Kidney tubule cell (primary cell): ENCODE data around the gene HEG1.
A peak's percentile ranks its signal among the peaks of the same experiment; 100 is the strongest.

Experiments
- DNase-seq: peaks from one replicate; pipeline ENCODE4 v3.0.0-alpha.2; 2018; ENCODE audit warnings: low spot score

The HEG1 gene

DNA sequence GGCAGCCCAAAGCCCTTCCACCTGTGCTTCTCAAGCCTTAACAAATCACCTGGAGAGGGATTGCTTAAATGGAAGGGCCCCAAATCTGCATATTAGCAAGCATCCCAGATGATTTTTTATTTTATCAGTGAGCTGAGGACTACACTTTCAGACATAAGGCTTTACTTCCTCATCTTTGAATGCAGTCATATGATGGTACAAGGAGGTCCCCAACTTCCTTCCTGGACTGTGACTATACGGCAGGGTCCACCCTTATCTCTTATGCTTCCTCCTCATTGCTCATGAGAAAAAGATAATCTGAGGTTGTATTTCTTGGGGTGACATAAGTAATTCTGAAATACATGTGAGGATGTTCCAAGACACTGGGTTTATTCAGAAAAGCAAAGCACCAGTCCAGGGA, 13.7 kb upstream of the HEG1 start:
- DNase-seq = no peak

DNA sequence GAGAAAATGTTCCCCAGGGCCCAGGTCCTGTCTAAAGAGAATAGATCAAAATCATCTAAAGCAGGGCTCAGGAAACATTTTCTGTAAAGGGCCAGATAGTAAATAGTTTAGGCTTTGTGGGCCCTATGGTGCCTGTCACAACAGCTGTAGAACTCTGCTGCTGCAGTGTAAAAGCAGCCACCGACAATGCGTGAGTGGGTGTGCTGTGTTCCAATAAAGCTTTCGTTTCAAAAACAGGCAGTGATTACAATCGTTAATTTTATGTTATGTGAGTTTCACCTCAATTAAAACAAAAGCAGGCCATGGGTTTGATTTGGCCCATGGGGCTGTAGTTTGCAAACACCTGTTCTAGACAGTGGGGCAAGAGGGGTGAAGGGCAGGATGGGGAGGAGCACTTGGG, 12.5 kb upstream of the HEG1 start:
- no peak for DNase-seq

DNA sequence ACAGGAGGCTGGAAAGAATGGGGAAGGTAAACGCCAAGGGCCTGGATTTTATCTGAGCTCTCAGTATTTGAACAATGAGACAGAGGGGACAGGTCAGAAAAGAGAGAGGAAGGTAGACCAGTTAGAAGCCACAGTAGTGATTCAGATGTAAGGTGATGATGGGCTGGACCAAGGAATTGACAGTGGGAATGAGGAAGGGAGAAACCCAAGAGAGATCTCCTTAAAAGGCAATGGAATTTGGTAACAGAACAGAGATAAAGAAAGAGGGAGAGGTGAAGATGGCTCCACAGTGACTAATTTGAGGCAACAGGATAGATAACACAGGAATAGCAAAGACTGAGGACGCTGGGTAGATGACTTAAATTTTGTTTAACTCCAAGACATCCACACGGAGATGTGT, 11.4 kb upstream of the HEG1 start:
- peak; percentile 70 for DNase-seq

DNA sequence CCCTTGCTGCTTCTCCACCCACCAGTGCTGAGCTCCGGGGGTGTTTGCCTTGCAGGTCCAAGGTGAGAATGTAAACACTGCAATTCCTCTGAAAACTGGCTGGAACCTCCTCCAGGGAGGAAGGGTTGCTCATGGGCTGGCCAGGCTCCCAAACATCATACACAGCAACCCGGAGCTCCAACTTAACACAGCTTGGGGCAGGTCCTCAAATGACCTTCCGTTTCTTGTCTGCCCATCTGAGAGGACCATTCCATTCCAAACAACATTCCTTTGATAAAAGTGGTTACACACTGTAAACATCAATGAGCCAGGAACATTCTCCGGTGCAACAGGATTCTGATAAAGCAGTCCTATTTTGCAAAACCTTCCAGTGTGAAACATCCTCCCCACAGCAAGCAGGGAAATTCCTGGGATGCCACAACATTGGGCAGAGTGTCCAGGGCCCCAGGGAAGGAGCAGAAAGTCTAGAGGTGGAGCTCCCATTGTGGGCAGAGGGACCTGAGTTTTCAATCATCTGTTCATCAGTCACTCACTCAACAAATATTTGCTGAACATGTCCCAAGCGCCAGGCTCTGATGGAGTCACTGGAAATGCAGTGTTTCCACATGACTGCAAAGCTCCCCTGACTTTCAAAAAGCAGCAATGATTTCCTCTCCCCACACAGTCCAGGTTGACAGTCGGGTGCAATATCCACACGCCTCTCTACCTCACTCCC, 7.3 kb upstream of the HEG1 start:
- peak; percentile 98 for DNase-seq

DNA sequence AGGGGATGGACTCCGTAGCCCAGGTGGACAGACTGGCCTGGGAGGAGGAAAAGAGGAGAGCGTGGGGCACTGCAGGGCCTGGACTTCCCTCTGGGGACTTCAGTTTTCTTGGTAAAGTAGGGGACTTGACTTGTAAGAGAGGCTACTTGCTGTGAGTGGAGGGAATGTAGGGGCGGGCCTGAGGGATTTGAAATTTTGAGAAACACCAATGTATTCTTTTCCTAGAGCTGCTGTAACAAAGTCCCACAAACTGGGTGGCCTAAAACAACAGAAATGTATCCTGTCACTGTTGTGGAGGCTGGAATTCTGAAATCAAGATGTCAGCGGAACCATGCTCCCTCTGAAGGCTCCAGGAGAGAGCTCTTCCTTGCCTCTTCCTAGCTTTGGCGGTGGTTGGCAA, 5.8 kb upstream of the HEG1 start:
- DNase-seq = no peak

DNA sequence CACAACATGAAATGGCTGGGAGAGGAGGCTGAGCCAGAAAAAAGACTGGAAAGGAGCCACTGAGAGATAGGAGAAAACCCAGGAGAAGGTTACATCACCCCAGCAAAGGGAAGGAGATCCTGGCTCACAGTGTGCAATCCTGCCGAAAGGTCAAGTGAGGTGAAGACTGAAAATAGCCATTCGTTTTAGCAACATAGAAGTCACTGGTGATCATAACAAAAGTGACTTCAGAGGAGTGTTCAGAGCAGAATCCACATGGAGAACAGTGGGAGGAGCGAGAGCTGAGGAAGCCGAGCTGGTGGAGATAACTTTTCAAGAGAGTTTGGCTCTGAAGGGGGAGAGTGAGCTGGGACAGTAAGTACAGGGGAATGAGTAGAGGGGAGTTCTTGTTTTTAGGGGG, 5.4 kb upstream of the HEG1 start:
- DNase-seq = no peak

DNA sequence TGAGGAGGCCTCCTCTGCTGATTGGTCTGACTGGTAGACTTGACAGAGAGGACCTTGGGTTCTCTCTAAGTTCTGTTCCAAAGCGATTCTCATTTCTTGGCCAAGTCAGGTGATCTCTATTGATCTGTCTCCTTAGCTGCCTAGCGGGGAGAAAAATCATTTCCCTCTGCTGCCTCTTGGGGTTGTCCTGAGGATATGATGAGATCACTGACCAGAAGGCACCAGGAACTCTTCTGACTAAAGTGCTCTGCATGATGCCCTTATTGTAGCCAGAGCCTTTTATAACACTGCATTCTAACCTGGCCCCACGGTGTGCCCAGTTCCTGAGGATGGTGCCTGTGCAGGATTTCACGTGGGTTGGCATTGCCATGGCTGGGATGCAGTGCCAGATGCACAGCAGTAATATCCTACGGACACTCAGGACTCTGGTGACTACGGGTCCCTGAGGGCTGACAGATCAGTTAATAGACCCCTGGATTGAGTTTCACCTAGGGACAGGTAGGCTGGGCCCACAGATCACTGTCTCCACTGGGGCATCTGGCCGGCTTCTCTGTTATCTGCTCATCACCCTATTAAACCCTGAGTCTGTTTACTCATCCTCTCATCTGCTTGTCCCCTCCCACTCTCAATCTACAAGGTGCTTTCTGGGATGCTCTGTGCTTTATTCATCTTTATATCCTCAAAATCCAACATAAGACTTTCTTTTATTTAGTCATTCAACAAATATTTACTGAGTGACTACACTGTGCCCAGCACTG, 3.9 kb upstream of the HEG1 start:
- peak; percentile 55 for DNase-seq

DNA sequence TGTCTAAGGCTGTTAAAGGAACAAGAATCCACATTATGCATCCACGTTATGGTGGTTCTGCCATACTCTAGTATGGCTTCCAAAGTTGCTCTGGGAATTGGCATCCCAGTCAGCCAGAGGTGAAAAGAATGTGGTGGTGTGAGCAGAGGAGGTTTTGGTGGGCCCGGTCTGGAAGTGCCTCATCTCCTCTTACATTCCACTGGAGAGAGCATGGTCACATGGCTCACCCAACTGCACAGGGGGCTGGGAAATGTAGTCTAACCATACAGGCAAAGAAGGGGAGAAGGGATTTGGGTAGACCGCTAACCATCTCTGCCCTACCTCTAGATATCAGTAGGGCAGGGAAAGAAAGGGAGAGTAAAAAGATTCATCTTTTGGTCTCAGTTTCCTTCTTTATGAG, 3.2 kb upstream of the HEG1 start:
- DNase-seq = no peak

DNA sequence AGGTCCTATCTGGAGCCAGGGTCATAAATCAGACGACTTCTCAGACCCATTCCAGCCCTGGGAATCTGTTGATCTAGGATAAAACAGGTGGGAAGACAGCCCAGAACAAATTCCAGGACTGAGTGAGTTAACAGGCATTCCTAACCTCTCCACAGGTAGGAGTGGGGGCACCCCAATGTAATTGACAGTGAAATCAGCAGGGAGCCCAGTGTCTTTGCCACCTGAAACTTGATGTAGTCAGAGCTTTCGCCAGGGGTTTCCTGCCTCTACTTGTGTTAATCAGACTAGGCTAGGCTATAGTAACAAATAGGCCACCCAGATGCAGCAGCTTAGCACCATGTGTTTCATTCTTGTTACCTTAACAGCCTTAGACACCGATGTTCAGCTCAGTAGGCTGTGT, 2.7 kb upstream of the HEG1 start:
- DNase-seq = no peak

DNA sequence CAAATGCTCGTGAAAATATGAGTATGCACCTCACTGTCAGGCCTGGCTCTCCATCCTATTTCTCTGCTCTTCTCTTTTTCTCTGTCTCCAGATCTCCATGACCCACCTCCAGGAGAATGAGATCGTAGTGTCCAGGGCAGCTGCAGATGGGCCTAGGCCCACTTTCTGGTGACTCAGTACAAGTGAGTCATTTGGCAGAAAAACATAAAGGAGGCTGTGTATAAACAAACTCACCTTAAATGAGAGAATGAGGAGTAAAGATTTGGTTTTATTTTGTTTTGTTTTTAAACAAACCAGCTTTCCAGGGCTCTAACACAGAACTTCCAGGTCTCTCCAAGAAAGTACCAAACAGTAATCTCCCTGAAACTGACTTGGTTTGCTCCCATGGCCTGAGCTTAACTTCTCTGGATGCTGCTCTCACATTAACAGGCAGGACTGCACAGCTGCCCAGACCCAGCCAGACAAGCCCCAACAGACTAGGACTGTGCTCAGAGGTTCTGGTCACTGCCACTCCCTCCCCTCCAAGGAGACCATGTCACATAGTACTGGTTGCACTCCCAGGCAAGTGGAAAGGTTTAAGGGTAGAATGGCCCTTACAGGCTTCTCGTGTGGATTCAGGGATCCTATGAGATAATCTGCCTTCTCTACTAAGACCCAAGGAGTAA, 1.5 kb upstream of the HEG1 start:
- peak; percentile 72 for DNase-seq

DNA sequence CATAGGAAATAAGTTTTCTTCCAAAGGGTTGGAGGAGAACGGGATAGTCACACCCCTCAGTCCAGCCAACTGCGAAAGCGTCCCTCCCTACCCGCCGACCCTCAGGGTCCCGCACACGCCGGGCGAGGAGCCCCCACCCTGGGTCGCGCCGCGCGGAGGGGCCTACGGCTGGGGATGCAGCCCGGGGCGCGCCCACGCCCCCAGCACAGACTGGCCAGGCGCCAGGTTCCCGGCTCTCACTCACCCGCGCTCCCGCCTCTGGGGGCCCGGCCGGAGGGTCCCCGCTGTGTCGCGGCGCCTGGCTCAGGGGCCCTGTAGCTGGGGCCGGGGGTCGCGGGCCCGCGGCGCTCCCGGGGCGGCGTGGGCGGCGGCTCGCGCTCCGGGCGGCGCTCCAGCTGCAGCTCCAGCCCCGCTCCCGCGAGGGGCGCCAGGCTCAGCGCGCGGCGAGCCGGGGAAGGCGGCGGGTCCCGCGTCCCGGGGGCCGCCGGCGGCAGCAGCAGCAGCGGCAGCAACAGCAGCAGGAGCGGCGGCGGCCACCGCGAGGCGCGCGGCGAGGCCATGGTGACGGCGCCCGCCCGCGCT, 375 bp downstream of the HEG1 start:
- no peak for DNase-seq

DNA sequence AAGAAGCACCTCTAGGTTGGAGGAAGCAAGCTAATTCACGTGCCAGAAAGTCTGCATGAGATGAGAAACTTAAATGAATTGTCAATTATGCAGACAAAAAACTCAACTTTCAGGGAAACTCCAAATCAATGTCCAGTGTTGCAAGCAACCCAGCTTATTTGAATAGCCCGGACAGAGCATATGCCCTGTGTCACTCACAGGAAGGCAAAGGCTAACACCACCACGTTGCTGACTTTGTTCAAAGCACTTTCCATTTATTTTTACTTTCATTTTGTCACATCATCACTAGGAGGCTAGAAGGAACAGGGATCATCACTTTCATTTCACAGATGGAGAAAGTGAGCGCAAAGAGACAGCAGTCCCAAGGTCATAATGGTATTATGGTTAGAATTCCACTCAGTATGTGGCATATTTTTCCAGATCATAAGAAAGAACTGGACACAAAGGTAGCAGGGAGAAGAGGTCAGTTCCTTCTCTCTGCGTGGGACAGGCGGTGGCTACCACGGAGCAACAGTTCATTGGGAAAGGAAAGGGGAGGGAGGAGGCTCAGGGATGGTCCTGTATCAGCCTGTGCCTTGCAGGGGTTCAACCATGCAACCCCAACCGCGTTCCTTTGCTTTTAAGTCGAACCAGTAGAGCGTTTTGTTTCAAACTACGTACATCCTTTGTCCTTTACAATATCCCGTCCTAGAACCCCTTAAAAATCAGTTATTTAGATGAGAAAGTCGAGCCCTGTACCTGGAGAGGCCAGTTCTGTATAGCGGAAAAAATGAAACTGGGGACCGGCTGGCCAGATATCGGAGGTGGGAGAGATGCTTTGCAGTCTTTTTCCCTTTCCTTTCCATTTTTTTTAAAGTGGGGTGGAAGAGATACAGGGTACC, 1.1 kb downstream of the HEG1 start:
- DNase-seq = peak; percentile 65

DNA sequence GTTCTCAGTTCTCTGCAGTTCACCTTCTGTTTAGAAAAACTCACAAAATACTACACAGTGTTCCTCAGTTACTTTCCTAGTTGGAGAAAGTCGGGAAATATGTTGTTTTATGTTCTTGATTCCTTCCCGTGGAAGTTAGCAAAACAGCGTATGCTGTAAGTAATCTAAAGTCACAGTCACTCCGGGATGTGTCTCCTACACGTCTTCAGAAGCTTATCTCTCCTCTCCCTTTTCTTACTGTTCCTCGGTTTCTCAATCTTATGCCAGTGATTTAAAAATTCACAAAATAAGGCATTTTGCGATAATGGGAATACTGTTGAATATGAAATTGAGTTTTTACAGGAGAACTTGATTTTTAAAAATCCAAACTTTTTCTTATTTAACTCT, 1.7 kb downstream of the HEG1 start:
- DNase-seq = no peak

DNA sequence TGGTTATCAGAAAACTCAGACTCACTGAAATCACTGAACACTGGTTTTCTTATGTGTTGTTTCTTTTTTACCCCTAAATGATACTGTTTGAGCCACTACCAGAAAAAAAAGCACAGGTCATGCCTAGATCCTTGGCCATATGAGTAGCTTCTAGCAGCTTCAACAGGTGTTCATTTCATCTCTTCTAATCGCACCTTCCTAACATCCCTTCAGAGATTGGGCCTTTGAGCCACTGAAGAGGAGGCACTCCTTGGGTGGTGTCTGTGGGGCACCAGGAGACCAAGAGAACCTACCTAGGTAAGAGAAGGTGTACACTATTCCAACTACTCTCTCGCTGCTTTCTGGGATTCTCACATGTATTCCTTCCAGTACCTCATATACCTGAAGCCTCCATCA, 2.5 kb downstream of the HEG1 start:
- no peak for DNase-seq

DNA sequence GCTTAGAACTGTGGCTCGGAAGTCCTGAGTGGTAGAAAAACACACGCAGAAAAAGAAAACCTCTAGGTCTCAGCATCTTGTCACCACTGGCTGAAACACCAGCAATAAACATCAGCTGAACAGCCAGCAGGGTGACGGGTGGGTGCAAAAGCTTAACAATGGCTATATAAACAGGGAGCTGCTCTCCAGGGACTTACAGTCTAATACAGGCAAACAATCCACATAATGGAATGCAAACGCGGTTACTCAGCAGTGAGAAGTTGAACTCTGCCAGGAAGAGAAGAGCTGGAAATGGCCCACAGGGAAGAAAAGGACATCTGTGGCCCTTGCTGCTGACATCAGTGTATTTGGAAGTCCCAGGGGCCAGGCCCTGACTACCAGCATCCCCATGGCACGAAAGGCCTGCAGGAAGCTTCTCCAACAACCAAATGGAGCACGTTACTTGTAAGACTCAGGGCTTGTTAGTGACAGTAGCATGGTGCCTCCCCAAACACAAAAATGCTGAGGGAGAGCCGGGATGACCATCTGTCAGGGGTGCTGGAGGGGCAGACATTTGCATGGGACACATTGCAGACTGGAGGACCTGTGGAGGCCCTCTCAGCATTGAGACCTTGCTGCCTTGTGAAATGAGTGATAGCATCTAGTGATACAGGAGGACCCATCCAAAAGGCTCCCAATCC, 3.0 kb downstream of the HEG1 start:
- DNase-seq = peak; percentile 66

DNA sequence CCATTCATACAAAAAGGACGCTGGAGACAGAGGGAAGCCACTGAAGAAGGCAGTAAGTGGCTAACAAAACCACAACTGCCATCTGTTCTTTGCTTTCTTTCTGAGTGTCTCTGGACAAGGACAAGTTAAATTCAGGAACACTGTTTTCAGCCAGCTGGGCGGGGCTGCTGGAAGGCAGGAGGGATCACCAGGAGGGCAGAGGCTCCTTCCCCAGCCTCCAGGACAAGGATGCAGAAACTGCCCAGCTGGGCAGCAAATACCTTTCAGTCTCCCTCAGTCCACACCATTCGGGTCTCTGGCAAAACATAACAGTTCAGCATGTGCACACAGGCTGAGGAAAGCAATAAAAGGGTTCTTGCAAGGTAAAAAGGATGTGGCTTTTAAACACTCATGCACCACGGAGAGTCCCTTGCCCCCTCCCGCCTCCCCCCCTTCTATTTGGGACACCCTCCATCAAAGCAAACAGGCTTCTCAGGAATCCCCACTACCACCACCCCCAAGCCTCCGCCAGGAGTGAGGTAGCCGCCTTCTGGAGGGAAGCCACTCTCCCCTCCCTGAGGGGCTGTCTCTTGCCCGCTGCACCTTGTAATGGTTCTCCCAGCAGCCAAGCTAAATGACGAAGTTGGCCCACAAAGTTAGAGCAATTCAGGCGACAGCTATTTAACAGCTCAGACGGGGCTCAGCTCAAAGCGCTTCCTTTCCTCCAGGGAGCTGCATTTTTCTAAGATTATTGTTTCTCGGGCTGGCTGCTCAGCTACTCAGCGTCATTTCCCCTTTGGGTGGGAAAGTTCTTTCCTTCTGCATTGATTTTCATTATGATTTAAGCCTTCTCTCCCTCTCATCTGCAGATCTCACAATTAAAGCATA, 3.8 kb downstream of the HEG1 start:
- DNase-seq = peak; percentile 64

DNA sequence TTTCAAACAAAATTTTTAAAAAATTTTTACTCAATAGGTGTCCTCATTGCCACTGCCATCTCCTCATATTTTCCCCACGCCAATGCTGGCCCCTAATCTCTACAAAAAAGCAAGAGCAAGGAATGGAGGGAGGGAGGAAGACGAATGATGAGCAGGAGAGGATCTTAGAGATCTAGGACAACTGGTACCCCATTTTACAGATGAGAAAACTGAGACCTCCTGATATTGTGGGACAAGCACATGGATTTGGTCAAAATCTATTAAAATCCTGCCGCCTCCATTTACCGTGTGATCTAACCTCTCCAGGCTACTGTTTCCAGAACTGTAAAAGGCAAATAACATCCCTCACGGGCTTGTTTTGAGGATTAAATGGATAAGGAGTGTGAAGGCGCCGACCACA, 4.6 kb downstream of the HEG1 start:
- DNase-seq = no peak

DNA sequence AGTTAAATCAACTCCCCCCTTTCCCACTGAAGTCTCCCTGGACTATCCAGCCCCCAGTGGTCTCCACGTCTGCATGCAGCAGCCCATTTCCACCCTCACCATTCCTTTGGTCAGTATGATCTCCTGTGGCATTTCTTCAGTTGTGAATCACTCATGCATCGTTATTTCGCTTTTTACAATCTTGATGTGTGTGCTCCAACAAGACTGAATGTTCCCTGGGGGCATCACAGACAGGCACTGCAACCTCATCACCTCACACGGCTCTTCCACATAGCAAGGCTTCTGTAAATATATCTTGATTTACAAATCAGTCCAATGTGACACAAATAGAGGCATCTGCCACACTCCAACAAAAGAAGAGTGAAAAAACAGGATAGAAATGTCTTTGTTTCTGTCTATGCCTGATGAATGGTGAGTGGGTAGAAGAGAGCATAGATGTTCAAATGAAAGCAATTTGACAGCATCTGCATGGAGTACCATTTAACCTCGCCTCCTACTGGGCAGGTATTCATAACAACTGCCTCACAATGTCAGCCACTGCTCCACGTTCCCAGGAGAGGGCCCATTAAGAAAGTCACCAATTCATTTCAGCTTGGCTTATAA, 5.2 kb downstream of the HEG1 start:
- no peak for DNase-seq

DNA sequence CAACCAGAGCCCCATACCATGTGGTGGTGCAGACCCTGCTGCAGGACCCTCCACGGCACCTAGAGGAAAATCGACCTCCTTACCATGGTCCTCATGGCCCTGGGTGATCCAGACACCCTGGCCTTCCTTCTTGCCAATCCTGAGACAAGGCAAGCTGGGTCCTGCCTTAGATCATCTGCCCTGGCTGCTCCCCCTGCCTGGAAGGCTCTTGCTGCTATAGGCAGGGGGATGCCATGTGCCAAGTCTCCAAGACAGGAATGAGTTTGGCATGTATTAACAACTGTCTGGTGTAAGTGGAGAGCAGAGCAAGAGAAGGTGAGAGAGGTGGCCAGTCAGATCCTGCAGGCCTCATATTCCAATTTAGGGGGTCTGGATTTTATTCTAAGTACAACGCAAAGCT, 7.5 kb downstream of the HEG1 start:
- no peak for DNase-seq

DNA sequence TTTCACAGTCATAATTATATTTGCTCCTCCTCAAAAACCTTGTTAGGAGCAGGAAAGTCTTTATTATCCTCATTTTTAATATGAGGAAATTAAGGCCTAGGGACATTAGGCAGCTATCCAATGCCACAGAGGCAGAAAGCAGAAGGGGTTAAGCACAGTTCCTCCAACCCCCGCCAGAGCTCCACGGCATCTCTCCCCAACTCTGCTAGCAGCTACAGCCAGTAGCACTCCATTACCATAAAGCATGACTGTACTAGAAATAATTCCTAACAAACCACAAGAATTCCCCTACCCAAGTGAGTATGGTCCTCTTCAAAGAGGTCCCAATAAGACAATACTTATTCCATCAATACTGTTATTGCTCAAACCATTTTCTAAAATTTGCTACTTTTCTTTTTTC, 9.8 kb downstream of the HEG1 start:
- DNase-seq = peak; percentile 83
